IPS-NIHi7 (cell line): ENCODE measurements around the gene PLIN3.
"Not testable (repeated sequence)": the region's sequence is repeated elsewhere in the genome, so short reads cannot be mapped to it uniquely, and the experiment has no call there.

Experiments
- DNase-seq: peaks from one replicate; pipeline ENCODE4 v3.0.0; 2012; ENCODE audit warnings: mixed read lengths; ENCODE audit errors: extremely low spot score

The PLIN3 gene

GRCh38 chr19:4891066-4891465, 23.6 kb upstream of the PLIN3 start:
- DNase-seq = no peak

- DNase-seq = no peak
These were observed 21.8 kb upstream of the PLIN3 start for GRCh38 chr19:4889034-4889815.

- not testable (repeated sequence) for DNase-seq
These were observed 20.3 kb upstream of the PLIN3 start for GRCh38 chr19:4887803-4888202.

GRCh38 chr19:4884993-4885392, 17.5 kb upstream of the PLIN3 start:
- not testable (repeated sequence) for DNase-seq

- not testable (repeated sequence) for DNase-seq
These were observed 15.4 kb upstream of the PLIN3 start for GRCh38 chr19:4882874-4883273.

GRCh38 chr19:4879041-4879440, 11.6 kb upstream of the PLIN3 start:
- no peak for DNase-seq

GRCh38 chr19:4878491-4878968, 11.1 kb upstream of the PLIN3 start:
- DNase-seq = no peak

- DNase-seq = peak; percentile 36
These were observed 10.5 kb upstream of the PLIN3 start for GRCh38 chr19:4877753-4878490.

- DNase-seq = no peak
These were observed 6.5 kb upstream of the PLIN3 start for GRCh38 chr19:4873930-4874329.

- no peak for DNase-seq
These were observed 4.2 kb upstream of the PLIN3 start for GRCh38 chr19:4871711-4872110.

GRCh38 chr19:4870025-4870700, 2.7 kb upstream of the PLIN3 start:
- peak; percentile 31 for DNase-seq

- DNase-seq = no peak
These were observed 893 bp upstream of the PLIN3 start for GRCh38 chr19:4868286-4868834.

- peak; percentile 73 for DNase-seq
These were observed 657 bp downstream of the PLIN3 start for GRCh38 chr19:4866595-4867424.

GRCh38 chr19:4861147-4861546, 6.3 kb downstream of the PLIN3 start:
- no peak for DNase-seq

GRCh38 chr19:4859697-4860096, 7.8 kb downstream of the PLIN3 start:
- DNase-seq = no peak

- DNase-seq = not testable (repeated sequence)
These were observed 11.0 kb downstream of the PLIN3 start for GRCh38 chr19:4856468-4856867.

- DNase-seq = not testable (repeated sequence)
These were observed 14.0 kb downstream of the PLIN3 start for GRCh38 chr19:4853506-4853905.

- DNase-seq = no peak
These were observed 15.0 kb downstream of the PLIN3 start for GRCh38 chr19:4852484-4852883.

GRCh38 chr19:4851551-4852290, 15.7 kb downstream of the PLIN3 start:
- peak; percentile 92 for DNase-seq

- no peak for DNase-seq
These were observed 18.4 kb downstream of the PLIN3 start for GRCh38 chr19:4849019-4849418.
